Measurements from ENCODE around the gene MCC.

MCC gene

GRCh38 chr5:113214606-113215323, 273.5 kb downstream of the MCC start:
- DNase-seq (ENCODE audit: insufficient read length, low spot score) (no peak), FAIRE-seq (no peak)
- TF ChIP-seq POLR2AphosphoS5 (IDR thresholded peaks at IDR 0.05; ENCODE audit: low read depth, low read length) = no peak
- no peak for TF ChIP-seq TAF1 (IDR thresholded peaks at IDR 0.05; ENCODE audit: low read depth, low read length)
- no peak for TF ChIP-seq POLR2A (IDR thresholded peaks at IDR 0.05; ENCODE audit: low read depth, low read length)
- no peak for TF ChIP-seq PAX5 (IDR thresholded peaks at IDR 0.05; ENCODE audit: insufficient read depth, low read length, severe bottlenecking)
- TF ChIP-seq POU2F2 (IDR thresholded peaks at IDR 0.05; ENCODE audit: low read depth, low read length) = no peak
- no peak for TF ChIP-seq SPI1 (IDR thresholded peaks at IDR 0.05; ENCODE audit: low read depth, low read length)

- FAIRE-seq (no peak), DNase-seq (ENCODE audit: insufficient read length, low spot score) (no peak)
- TF ChIP-seq POLR2AphosphoS5 (IDR thresholded peaks at IDR 0.05; ENCODE audit: low read depth, low read length) (no peak), POU2F2 (IDR thresholded peaks at IDR 0.05; ENCODE audit: low read depth, low read length) (no peak), POLR2A (IDR thresholded peaks at IDR 0.05; ENCODE audit: low read depth, low read length) (no peak), SPI1 (IDR thresholded peaks at IDR 0.05; ENCODE audit: low read depth, low read length) (no peak), PAX5 (IDR thresholded peaks at IDR 0.05; ENCODE audit: insufficient read depth, low read length, severe bottlenecking) (no peak), TAF1 (IDR thresholded peaks at IDR 0.05; ENCODE audit: low read depth, low read length) (no peak)
Measured at GRCh38 chr5:113213551-113214425, 274.5 kb downstream of the MCC start.

GRCh38 chr5:113212244-113212920, 275.9 kb downstream of the MCC start:
- no peak for FAIRE-seq
- DNase-seq (ENCODE audit: insufficient read length, low spot score) = no peak
- no peak for TF ChIP-seq SPI1 (IDR thresholded peaks at IDR 0.05; ENCODE audit: low read depth, low read length)
- no peak for TF ChIP-seq POLR2A (IDR thresholded peaks at IDR 0.05; ENCODE audit: low read depth, low read length)
- TF ChIP-seq PAX5 (IDR thresholded peaks at IDR 0.05; ENCODE audit: insufficient read depth, low read length, severe bottlenecking) = no peak

DNA sequence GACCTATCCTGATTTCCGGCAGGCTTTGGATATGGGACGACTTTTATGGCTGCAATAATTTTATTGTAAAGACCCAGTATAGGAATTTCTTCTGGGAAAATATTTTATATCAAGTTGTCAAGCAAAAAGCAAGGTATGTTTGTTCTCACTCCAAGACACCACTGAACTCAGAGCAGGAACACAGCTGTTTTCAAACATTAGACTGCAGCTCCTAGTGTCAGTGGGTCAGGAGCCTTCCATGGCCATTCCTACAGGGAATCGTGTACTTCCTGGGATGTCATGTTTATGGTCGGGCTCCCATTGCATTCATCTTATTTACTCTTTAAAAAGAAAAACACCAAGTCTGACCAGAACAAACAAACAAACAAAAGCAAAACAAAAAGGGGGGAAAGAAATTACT, 278.8 kb downstream of the MCC start:
- no peak for FAIRE-seq

GRCh38 chr5:113205807-113206206, 282.4 kb downstream of the MCC start:
- DNase-seq (ENCODE audit: insufficient read length, low spot score) (no peak), FAIRE-seq (no peak)
- TF ChIP-seq POU2F2 (IDR thresholded peaks at IDR 0.05; ENCODE audit: low read depth, low read length) (no peak), TAF1 (IDR thresholded peaks at IDR 0.05; ENCODE audit: low read depth, low read length) (no peak), POLR2AphosphoS5 (IDR thresholded peaks at IDR 0.05; ENCODE audit: low read depth, low read length) (no peak), POLR2A (IDR thresholded peaks at IDR 0.05; ENCODE audit: low read depth, low read length) (no peak), PAX5 (IDR thresholded peaks at IDR 0.05; ENCODE audit: insufficient read depth, low read length, severe bottlenecking) (no peak), SPI1 (IDR thresholded peaks at IDR 0.05; ENCODE audit: low read depth, low read length) (no peak)

More for the DNA sequence above, 278.8 kb downstream of the MCC start:
- DNase-seq (ENCODE audit: insufficient read length, low spot score) = no peak
- TF ChIP-seq PAX5 (IDR thresholded peaks at IDR 0.05; ENCODE audit: insufficient read depth, low read length, severe bottlenecking) (no peak), POLR2A (IDR thresholded peaks at IDR 0.05; ENCODE audit: low read depth, low read length) (no peak), POLR2AphosphoS5 (IDR thresholded peaks at IDR 0.05; ENCODE audit: low read depth, low read length) (no peak), TAF1 (IDR thresholded peaks at IDR 0.05; ENCODE audit: low read depth, low read length) (no peak), SPI1 (IDR thresholded peaks at IDR 0.05; ENCODE audit: low read depth, low read length) (no peak), POU2F2 (IDR thresholded peaks at IDR 0.05; ENCODE audit: low read depth, low read length) (no peak)

- DNase-seq (ENCODE audit: insufficient read length, low spot score) = no peak
- no peak for TF ChIP-seq TAF1 (IDR thresholded peaks at IDR 0.05; ENCODE audit: low read depth, low read length)
- no peak for FAIRE-seq
Measured at GRCh38 chr5:113205323-113205722, 282.9 kb downstream of the MCC start.

DNA sequence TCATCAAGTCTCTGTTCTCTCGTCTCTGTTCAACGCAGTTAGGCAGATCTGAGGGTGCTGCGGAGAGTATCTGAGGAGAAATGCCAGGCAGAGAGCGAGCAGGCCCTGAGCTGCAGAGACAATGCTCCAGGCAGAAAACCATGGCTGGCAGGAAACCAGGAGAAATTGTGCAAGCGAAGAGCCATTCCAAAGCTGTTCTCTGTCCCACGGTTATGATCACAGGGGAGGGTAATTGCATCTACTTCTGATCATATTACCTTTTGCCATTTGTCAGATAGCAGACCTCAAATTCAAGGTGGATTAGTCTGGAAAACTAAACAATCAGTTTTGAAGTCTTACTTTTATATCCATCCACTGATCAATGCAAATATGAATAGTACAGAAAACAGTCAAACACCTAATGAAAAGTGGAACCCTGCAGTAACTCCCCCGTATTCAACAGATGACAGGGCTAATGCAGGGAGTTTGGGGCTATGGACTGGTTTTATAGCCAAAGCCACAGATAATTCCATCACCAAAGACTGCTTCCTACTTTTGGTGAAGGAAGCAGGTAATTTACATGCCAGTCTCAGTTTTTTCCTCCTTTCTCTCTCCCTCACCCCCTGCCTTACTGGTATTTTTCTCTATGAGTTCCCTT, 283.6 kb downstream of the MCC start:
- FAIRE-seq = no peak
- no peak for TF ChIP-seq PAX5 (IDR thresholded peaks at IDR 0.05; ENCODE audit: insufficient read depth, low read length, severe bottlenecking)
- TF ChIP-seq SPI1 (IDR thresholded peaks at IDR 0.05; ENCODE audit: low read depth, low read length) = no peak
- TF ChIP-seq POLR2AphosphoS5 (IDR thresholded peaks at IDR 0.05; ENCODE audit: low read depth, low read length) = no peak
- TF ChIP-seq POU2F2 (IDR thresholded peaks at IDR 0.05; ENCODE audit: low read depth, low read length) = no peak
- TF ChIP-seq TAF1 (IDR thresholded peaks at IDR 0.05; ENCODE audit: low read depth, low read length) = no peak
- no peak for TF ChIP-seq POLR2A (IDR thresholded peaks at IDR 0.05; ENCODE audit: low read depth, low read length)
- no peak for DNase-seq (ENCODE audit: insufficient read length, low spot score)

- FAIRE-seq (no peak), DNase-seq (ENCODE audit: insufficient read length, low spot score) (no peak)
- TF ChIP-seq POLR2A (IDR thresholded peaks at IDR 0.05; ENCODE audit: low read depth, low read length) (no peak), PAX5 (IDR thresholded peaks at IDR 0.05; ENCODE audit: insufficient read depth, low read length, severe bottlenecking) (no peak), POU2F2 (IDR thresholded peaks at IDR 0.05; ENCODE audit: low read depth, low read length) (no peak), SPI1 (IDR thresholded peaks at IDR 0.05; ENCODE audit: low read depth, low read length) (no peak), TAF1 (IDR thresholded peaks at IDR 0.05; ENCODE audit: low read depth, low read length) (no peak), POLR2AphosphoS5 (IDR thresholded peaks at IDR 0.05; ENCODE audit: low read depth, low read length) (no peak)
Measured at GRCh38 chr5:113203916-113204315, 284.3 kb downstream of the MCC start.

Data from GM12891 (cell line).